Measurements from ENCODE around the gene TPX2. TPM values are rescaled to one million over a fixed set of nuclear protein-coding genes. Genes with fewer than 3 reads are reported as not detected.

The TPX2 gene
- total RNA-seq, 1 experiment from 2014 or later: 248 TPM

GRCh38 chr20:31693402-31693801 is 45.7 kb upstream of the TPX2 start:
- no peak overlapping the region; the same call in 1 of the 2 replicates for H3K27ac ChIP-seq (ENCODE audit: low read length)
- POLR2A ChIA-PET: interaction anchor here (0.6 kb wide), 1 partner anchor 22 kb away, joined by 6 read pairs; no protein-coding TSS in a partner anchor
- ATAC-seq: no peak
- BruUV-seq (replicated peaks): no TSS peak
- no peak for DNase-seq (ENCODE audit: low read depth, low spot score)
- CTCF ChIA-PET: interaction anchor here (0.6 kb wide), 2 partner anchors 80 to 339 kb away, joined by 3 to 8 read pairs; no protein-coding TSS in a partner anchor
- H3K9me3 ChIP-seq (ENCODE audit: control insufficient read depth, insufficient read depth, low read depth, low read length): no peaks in the 10 kb centered on the region
- intact Hi-C loops (cut with micrococcal nuclease; ENCODE audit: unreplicated experiment): no loop called here
- H3K36me3 ChIP-seq (ENCODE audit: control insufficient read depth, insufficient read depth, low read length): no peaks in the 10 kb centered on the region; the same call in 1 of the 2 replicates
- H3K4me1 ChIP-seq (ENCODE audit: control insufficient read depth, insufficient read depth, low read length): peaks cover 37% of the 10 kb centered on the region
- TF ChIP-seq, protein P1, sequence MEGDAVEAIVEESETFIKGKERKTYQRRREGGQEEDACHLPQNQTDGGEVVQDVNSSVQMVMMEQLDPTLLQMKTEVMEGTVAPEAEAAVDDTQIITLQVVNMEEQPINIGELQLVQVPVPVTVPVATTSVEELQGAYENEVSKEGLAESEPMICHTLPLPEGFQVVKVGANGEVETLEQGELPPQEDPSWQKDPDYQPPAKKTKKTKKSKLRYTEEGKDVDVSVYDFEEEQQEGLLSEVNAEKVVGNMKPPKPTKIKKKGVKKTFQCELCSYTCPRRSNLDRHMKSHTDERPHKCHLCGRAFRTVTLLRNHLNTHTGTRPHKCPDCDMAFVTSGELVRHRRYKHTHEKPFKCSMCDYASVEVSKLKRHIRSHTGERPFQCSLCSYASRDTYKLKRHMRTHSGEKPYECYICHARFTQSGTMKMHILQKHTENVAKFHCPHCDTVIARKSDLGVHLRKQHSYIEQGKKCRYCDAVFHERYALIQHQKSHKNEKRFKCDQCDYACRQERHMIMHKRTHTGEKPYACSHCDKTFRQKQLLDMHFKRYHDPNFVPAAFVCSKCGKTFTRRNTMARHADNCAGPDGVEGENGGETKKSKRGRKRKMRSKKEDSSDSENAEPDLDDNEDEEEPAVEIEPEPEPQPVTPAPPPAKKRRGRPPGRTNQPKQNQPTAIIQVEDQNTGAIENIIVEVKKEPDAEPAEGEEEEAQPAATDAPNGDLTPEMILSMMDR (IDR thresholded peaks at IDR 0.05): no peak
- TF ChIP-seq POLR2AphosphoS5 (IDR thresholded peaks at IDR 0.05; ENCODE audit: low read depth, low read length) (no peak), TCF7L2 (IDR thresholded peaks at IDR 0.05; ENCODE audit: low read depth, low read length) (no peak), SIN3A (IDR thresholded peaks at IDR 0.05; ENCODE audit: borderline replicate concordance, insufficient read depth, low read depth, low read length) (no peak), REST (IDR thresholded peaks at IDR 0.05; ENCODE audit: insufficient read depth in 1 of 2, low read depth in 2 of 2, low read length in 1 of 2) (no peak)
- in situ Hi-C loops (cut with HindIII; ENCODE audit: low pct_unique_long_range_greater_than_20kb, low sequenced_read_pairs): no loop called here
- H3K27me3 ChIP-seq (ENCODE audit: control insufficient read depth, insufficient read depth, low read length): no peaks in the 10 kb centered on the region
- H3K4me3 ChIP-seq (ENCODE audit: low read depth in 2 of 2, low read length in 2 of 2): no peak overlapping the region

- ATAC-seq (no peak), DNase-seq (ENCODE audit: low read depth, low spot score) (no peak)
- Histone ChIP-seq H3K27me3 (ENCODE audit: control insufficient read depth, insufficient read depth, low read length) (no peaks in the 10 kb centered on the region), H3K4me1 (ENCODE audit: control insufficient read depth, insufficient read depth, low read length) (peaks cover 40% of the 10 kb centered on the region), H3K27ac (ENCODE audit: low read length) (peak overlapping the region; percentile 60), H3K4me3 (ENCODE audit: low read depth in 2 of 2, low read length in 2 of 2) (no peak overlapping the region), H3K36me3 (ENCODE audit: control insufficient read depth, insufficient read depth, low read length) (no peaks in the 10 kb centered on the region), H3K9me3 (ENCODE audit: control insufficient read depth, insufficient read depth, low read depth, low read length) (no peaks in the 10 kb centered on the region)
- TF ChIP-seq POLR2AphosphoS5 (IDR thresholded peaks at IDR 0.05; ENCODE audit: low read depth, low read length) (no peak), TCF7L2 (IDR thresholded peaks at IDR 0.05; ENCODE audit: low read depth, low read length) (no peak), REST (IDR thresholded peaks at IDR 0.05; ENCODE audit: insufficient read depth in 1 of 2, low read depth in 2 of 2, low read length in 1 of 2) (no peak)
- ChIA-PET POLR2A (no interaction called here), CTCF (interaction anchor here (0.6 kb wide), 1 partner anchor 61 kb away, joined by 10 read pairs; no protein-coding TSS in a partner anchor)
- no TSS peak for BruUV-seq (replicated peaks)
- in situ Hi-C loops (cut with HindIII; ENCODE audit: low pct_unique_long_range_greater_than_20kb, low sequenced_read_pairs) (no loop called here), intact Hi-C loops (cut with micrococcal nuclease; ENCODE audit: unreplicated experiment) (no loop called here)
Observed at GRCh38 chr20:31693987-31694661, 45.0 kb upstream of the TPX2 start.

Measured in Panc1 (cell line).